Aorta (tissue), 5 donors: ENCODE results near the gene BLM. TPM values are rescaled to one million over a fixed set of nuclear protein-coding genes. Genes with fewer than 3 reads are reported as not detected.

ENCODE experiments used
- ATAC-seq: fragments of 200-7000 bp; cut with Tn5 transposase; one replicate; pipeline ENCODE4 v1.9.1; 2022; ENCODE audit warnings: moderate library complexity; ENCODE audit not compliant: low FRiP score
- DNase-seq, 2 donors: peaks; one replicate each; pipeline ENCODE4 v3.0.0-alpha.2; 2020
- H3K27ac ChIP-seq, 2 donors: one replicate each; pipeline ENCODE4 v1.5.1; 2013; ENCODE audit warnings: low read length in 2 of 2, mild to moderate bottlenecking in 2 of 2, moderate library complexity in 2 of 2, control low read depth in 1 of 2, inconsistent platforms in 1 of 2, low read depth in 1 of 2
- H3K27me3 ChIP-seq, 2 donors: one replicate each; pipeline ENCODE4 v1.6.1; 2013; ENCODE audit warnings: control low read depth in 1 of 2, low read length in 1 of 2, mild to moderate bottlenecking in 1 of 2, moderate library complexity in 1 of 2; ENCODE audit not compliant: insufficient read depth in 2 of 2, control insufficient read depth in 1 of 2
- H3K36me3 ChIP-seq, 2 donors: one replicate each; pipeline ENCODE4 v1.6.1; 2013; ENCODE audit warnings: control low read depth in 1 of 2, low read length in 1 of 2, mild to moderate bottlenecking in 1 of 2; ENCODE audit not compliant: insufficient read depth in 2 of 2, control insufficient read depth in 1 of 2
- H3K4me1 ChIP-seq, 2 donors: one replicate each; pipeline ENCODE4 v1.6.1; 2013; ENCODE audit warnings: low read length in 2 of 2, control low read depth in 1 of 2, mild to moderate bottlenecking in 1 of 2, moderate library complexity in 1 of 2; ENCODE audit not compliant: insufficient read depth in 2 of 2, control insufficient read depth in 1 of 2
- H3K4me3 ChIP-seq, 2 donors: one replicate each; pipeline ENCODE4 v1.5.1; 2013; ENCODE audit warnings: low read length in 2 of 2, control low read depth in 1 of 2, mild to moderate bottlenecking in 1 of 2
- H3K9me3 ChIP-seq: one replicate; pipeline ENCODE4 v1.6.1; 2013; ENCODE audit warnings: mild to moderate bottlenecking, low read length; ENCODE audit not compliant: control insufficient read depth
- WGBS, 2 donors: extraction: QIAGEN DNeasy Blood & Tissue Kit; methylation state at CpG; one replicate each; pipeline ENCODE4 v1.1.7; 2013; 5-methylcytosine and 5-hydroxymethylcytosine counted together
- intact Hi-C, 2 donors: fragments of 100-400 bp; cut with DNase I; formaldehyde crosslinking; loops; one replicate each; pipeline versions ENCODE4 v1.14.2 to v1.15.0; 2022
- polyA plus RNA-seq, 2 donors: library from polyadenylated mRNA; stranded (reverse); fragments of 200-250 nt; gene quantifications; one replicate each; pipeline ENCODE4 v1.2.3, GENCODE V29; 2013
- total RNA-seq, 2 donors: library from RNA; stranded (reverse); fragmentation: NEBNext Ultra II Directional; extraction: Animal tissue kit (Norgen Biotek cat#: 25700); gene quantifications; one replicate each; pipeline ENCODE4 v1.2.1, GENCODE V29; 2021
- donor health status: healthy with polysubstance abuse.
- donor health status: Bipolar disorder and iron deficiency.
- donor health status: DM: no; HTN: no; CAD: no.
- donor health status: DM: no; HTN: no; CAD: no.
- donor health status: DM: yes; HTN: yes; CAD: no.

BLM gene
- total and polyA plus RNA-seq, 4 donors, result 0.94 to 3.2 (median 1.5) TPM; not detected in 1

DNA sequence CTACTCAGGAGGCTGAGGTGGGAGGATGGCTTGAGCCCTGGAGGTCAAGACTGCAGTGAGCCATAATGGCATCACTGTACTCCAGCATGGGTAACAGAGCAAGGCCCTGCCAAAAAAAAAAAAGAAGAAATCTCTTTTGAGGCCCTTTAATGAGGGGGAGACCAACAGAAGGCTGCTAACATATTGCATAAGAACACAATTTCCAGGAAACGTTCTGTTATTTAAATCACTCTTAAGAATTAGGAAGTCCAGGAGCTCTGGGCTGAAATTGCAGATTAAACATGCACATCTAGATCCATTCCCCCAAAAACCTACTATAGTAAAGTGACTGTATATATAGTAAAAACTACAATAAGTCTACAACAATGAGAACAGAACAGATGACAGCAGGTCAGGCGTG, 16.1 kb upstream of the BLM start:
- intact Hi-C loops, result no loop called here
- DNase-seq, result no peak
- H3K9me3 ChIP-seq, result no peaks in the 10 kb centered on the region
- no peak overlapping the region for H3K27ac ChIP-seq
- H3K4me1 ChIP-seq, result no peaks in the 10 kb centered on the region
- H3K36me3 ChIP-seq, result no peaks in the 10 kb centered on the region
- no peaks in the 10 kb centered on the region for H3K27me3 ChIP-seq
- no peak overlapping the region for H3K4me3 ChIP-seq
- WGBS, 2 donors, result 81 to 92% methylated on average over 2 of the region's 2 CpGs
- ATAC-seq, result no peak

DNA sequence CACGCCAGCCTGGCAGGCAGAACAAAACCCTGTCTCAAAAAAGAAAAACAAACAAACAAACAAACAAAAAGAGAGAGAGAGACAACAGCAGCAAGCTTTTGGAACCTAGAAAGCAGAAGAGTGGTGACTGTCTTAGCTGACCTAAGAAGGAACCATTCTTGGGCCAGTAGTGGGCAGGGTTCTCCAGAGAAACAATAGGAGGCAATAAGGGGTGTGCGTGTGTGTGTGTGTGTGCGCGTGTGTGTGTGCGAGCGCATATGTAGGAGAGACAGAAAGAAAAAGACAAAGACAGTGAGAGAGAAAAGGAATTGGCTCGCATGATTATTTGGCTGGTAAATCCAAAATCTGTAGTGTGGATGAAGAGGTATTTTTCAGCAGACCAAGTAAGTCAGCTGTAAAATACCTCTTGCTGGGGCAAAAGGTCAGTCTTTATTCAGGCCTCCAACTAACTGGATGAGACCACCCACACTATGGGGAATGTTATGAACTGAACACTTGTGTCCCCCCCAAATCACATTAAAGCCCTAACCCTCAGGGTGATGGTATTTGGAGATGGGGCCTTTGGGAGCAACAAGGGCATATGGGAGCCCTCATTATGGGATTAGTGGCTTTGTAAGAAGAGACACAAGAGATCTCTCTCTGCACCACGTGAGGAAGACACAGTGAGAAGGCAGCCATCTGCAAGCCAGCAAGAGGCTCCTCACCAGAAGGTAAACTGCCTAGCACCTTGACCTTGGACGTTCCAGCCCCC, 15.1 kb upstream of the BLM start:
- Histone ChIP-seq H3K36me3 (no peaks in the 10 kb centered on the region), H3K27ac (no peak overlapping the region), H3K4me3 (no peak overlapping the region), H3K27me3 (no peaks in the 10 kb centered on the region), H3K4me1 (no peaks in the 10 kb centered on the region), H3K9me3 (no peaks in the 10 kb centered on the region)
- intact Hi-C loops, result no loop called here
- ATAC-seq, result no peak
- DNase-seq, result peak in 1 of 2 donors; percentile 62
- 86 to 90% methylated on average over 9 of the region's 9 CpGs for WGBS, 2 donors

DNA sequence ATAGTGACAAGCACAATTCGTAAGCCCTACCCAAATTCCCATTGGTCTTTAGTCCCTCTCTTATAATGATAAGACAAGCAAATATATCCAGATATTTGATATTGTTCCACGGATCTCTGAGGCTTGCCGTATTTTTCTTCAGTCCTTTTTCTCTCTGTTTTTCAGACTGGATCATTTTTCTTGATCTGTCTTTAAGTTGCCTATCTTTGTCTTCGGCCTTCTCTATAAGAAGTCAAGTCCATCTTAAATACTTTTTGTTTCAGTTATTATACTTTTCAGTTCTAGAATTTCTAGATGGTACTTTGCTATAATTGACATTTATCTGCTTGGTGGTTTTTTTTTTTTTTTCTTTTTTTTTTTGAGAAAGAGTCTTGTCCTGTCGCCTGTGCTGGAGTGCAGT, 13.7 kb upstream of the BLM start:
- WGBS, 2 donors, result 96 to 97% methylated on average over 5 of the region's 5 CpGs

DNA sequence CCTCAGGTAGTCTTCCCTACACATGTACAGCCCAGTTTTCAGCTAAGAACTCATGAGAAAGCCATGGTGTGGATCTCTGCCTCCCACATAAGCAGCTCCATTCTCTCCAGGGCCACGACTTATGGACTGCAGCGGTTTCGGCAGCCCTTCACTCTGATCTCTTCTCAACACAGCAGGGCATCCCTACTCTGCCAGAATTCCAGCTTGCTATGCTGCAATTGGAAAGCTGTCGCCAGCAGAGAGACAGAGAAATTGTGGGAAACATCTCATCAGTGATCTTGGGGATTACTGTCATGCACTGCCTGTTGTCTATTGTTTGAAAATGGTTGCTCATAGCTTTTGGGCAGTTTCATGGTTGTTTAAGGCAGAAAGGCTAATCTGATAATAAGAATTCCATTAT, 11.9 kb upstream of the BLM start:
- DNase-seq (no peak), ATAC-seq (no peak)
- WGBS, 2 donors, result 97 to 98% methylated on average over 4 of the region's 4 CpGs
- Histone ChIP-seq H3K9me3 (no peaks in the 10 kb centered on the region), H3K27ac (no peak overlapping the region), H3K4me3 (no peak overlapping the region), H3K36me3 (no peaks in the 10 kb centered on the region), H3K27me3 (no peaks in the 10 kb centered on the region), H3K4me1 (no peaks in the 10 kb centered on the region)
- intact Hi-C loops, result no loop called here

More for the DNA sequence above, 13.7 kb upstream of the BLM start:
- Histone ChIP-seq H3K27ac (no peak overlapping the region), H3K36me3 (no peaks in the 10 kb centered on the region), H3K27me3 (no peaks in the 10 kb centered on the region), H3K4me1 (no peaks in the 10 kb centered on the region), H3K4me3 (no peak overlapping the region), H3K9me3 (no peaks in the 10 kb centered on the region)
- intact Hi-C loops, result no loop called here
- ATAC-seq (no peak), DNase-seq (no peak)

DNA sequence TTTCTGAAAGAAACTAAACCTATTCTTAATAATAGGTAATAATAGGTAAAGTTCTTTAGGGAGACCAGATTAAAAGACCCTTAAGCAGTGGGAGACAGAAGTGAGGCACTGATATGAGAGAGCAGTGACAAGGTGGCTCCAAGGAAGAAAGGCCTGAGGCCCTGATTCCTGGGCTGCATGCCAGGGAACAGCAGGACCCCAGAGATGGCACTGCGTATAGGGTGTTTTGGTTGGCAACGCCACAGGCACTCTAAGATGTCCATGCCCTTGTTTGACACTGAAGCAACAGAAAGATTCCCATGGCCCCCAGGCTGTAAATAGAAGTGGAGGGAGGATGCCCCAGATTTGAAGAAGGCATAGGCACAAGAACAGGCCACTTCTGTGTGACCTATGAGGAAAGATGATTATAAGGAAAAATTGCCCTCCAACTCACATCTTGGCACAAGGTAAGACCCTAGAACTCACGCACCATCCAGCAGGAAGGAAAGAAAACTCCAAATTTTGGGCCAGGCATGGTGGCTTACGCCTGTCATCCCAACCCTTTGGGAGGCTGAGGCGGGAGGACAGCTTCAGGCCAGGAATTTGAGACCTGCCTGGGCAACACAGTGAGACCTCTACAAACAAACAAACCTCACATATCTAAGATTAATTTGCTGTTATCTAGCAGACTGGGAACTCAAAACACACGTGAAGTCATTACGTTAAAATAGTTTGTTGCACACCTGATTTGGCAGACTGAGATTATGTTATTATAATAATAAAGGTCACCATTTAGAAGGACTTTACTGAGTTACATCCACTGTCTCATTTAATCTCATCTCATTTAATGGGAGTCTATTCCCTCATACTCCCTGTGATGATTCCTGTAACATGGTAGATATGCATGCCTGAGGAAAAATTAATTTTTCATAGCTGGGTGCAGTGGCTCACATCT, 10.5 kb upstream of the BLM start:
- Histone ChIP-seq H3K36me3 (no peaks in the 10 kb centered on the region), H3K27me3 (no peaks in the 10 kb centered on the region), H3K9me3 (no peaks in the 10 kb centered on the region), H3K4me3 (no peak overlapping the region), H3K4me1 (no peaks in the 10 kb centered on the region), H3K27ac (no peak overlapping the region)
- intact Hi-C loops, result no loop called here
- 73 to 75% methylated on average over 7 of the region's 7 CpGs for WGBS, 2 donors
- DNase-seq (no peak), ATAC-seq (no peak)

DNA sequence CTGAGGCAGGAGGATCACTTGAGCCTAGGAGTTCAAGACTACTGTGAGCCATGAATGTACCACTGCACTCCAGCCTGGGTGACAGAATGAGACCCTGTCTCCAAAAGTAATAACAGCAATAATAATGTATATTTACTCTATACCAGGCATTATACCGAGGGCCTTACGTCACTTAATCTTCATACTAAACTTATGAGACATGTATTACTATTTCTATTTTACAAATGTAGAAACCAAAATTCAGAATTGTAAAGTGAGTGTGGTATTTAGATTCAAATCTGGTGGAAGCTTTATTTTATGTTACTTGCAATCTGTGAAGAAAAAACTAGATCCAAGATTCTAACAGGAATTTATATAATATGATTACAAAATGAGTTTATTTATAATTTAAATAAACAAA, 9.7 kb upstream of the BLM start:
- Histone ChIP-seq H3K27me3 (no peaks in the 10 kb centered on the region), H3K4me1 (no peaks in the 10 kb centered on the region), H3K27ac (no peak overlapping the region), H3K4me3 (no peak overlapping the region), H3K36me3 (no peaks in the 10 kb centered on the region), H3K9me3 (no peaks in the 10 kb centered on the region)
- intact Hi-C loops, result no loop called here
- DNase-seq, result no peak
- 78 to 84% methylated on average over 2 of the region's 2 CpGs for WGBS, 2 donors
- no peak for ATAC-seq

DNA sequence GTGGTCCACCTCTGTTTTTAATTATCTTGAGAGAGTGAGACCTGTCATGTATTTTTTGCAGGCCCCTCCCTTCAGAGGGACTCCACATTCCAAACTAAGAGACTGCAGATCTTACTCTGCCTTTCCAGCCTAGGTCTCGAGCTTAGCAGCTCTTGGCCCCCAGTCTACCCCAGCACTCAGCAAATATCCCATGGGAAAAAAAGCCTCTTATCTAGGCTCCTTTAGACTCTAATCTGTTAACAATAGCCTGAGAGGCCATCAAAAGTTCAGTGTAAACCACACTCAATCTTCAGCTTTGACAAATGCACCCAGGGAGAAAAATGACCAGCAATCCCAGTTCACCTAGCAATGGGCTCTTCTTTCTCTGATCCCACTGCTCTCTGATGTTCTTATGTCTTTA, 8.6 kb upstream of the BLM start:
- Histone ChIP-seq H3K4me1 (no peaks in the 10 kb centered on the region), H3K27ac (no peak overlapping the region), H3K4me3 (no peak overlapping the region), H3K36me3 (no peaks in the 10 kb centered on the region), H3K27me3 (no peaks in the 10 kb centered on the region), H3K9me3 (no peaks in the 10 kb centered on the region)
- ATAC-seq, result no peak
- intact Hi-C loops, result no loop called here
- no peak for DNase-seq
- 59 to 79% methylated on average over 1 of the region's 1 CpG for WGBS, 2 donors

DNA sequence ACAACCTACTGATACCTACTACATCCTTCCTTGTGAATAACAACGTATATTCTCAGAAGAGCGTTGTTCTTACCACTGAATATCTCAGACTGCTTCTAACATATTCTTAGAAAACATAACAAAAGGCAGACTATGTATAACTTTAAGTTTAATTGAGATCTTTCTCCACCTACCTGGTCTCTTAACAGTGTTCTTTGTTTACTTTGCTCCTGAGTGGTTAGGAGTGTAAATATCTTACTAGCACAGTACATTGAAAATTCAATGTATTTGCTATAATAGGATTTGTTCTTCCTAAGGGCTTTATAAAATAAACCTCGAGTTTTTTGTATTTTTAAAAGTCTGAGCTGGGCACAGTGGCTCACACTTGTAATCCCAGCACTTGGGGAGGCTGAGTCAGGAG, 7.9 kb upstream of the BLM start:
- Histone ChIP-seq H3K27me3 (no peaks in the 10 kb centered on the region), H3K4me1 (no peaks in the 10 kb centered on the region), H3K9me3 (no peaks in the 10 kb centered on the region), H3K36me3 (no peaks in the 10 kb centered on the region), H3K27ac (no peak overlapping the region), H3K4me3 (no peak overlapping the region)
- intact Hi-C loops, result no loop called here
- DNase-seq (no peak), ATAC-seq (no peak)
- 82 to 85% methylated on average over 3 of the region's 3 CpGs for WGBS, 2 donors
